Esophagus muscularis mucosa (tissue), 3 donors: Measurements from ENCODE around the gene ARAP1.

Experiments
- POLR2A ChIP-seq: fragments of 450-650 bp; IDR thresholded peaks from one replicate; pipeline ENCODE4 v1.6.1; 2017; ENCODE audit warnings: antibody characterized with exemption, moderate library complexity, mild to moderate bottlenecking, low read depth
- TF ChIP-seq, protein P1 (sequence below), 3 experiments: fragments of 200-600 bp in 2 of 3; fragments of 450-650 bp in 1 of 3; sonication (generic) in 2 of 3; IDR thresholded peaks; one replicate each; pipeline ENCODE4 v1.5.1; 2017 to 2019; ENCODE audit warnings: antibody characterized with exemption in 3 of 3, mild to moderate bottlenecking in 2 of 3, moderate library complexity in 1 of 3

DNA sequence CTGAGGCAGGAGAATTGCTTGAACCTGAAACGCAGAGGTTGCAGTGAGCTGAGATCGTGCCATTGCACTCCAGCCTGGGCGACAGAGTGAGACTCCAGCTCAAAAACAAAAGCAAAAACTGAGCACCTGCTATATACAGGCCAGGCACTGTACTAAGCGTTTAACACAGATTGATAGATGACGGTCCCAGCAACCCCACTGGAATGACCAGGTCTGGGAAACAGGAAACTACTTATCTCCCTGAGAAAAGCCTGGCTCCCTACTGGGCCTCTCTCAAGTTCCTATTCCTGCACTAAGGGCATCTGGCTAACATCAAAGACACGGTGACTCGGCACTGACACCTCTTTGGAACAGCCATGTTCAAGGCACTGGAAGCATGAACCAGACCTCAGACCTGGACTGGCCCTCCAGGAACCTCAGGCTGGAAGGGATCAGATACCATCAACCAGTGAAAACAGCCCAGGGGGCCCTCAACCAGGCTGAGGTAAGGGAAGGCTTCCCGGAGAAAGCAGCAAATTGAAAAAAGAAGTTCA lies 16.6 kb downstream of the ARAP1 start:
- TF ChIP-seq, protein P1, sequence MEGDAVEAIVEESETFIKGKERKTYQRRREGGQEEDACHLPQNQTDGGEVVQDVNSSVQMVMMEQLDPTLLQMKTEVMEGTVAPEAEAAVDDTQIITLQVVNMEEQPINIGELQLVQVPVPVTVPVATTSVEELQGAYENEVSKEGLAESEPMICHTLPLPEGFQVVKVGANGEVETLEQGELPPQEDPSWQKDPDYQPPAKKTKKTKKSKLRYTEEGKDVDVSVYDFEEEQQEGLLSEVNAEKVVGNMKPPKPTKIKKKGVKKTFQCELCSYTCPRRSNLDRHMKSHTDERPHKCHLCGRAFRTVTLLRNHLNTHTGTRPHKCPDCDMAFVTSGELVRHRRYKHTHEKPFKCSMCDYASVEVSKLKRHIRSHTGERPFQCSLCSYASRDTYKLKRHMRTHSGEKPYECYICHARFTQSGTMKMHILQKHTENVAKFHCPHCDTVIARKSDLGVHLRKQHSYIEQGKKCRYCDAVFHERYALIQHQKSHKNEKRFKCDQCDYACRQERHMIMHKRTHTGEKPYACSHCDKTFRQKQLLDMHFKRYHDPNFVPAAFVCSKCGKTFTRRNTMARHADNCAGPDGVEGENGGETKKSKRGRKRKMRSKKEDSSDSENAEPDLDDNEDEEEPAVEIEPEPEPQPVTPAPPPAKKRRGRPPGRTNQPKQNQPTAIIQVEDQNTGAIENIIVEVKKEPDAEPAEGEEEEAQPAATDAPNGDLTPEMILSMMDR (IDR thresholded peaks at IDR 0.05), result no peak
- TF ChIP-seq POLR2A, result no peak
